Left colon (tissue), 2 donors: Measurements from ENCODE around the gene ARPIN. TPM values are rescaled to one million over a fixed set of nuclear protein-coding genes. Genes with fewer than 3 reads are reported as not detected.
"Not testable (repeated sequence)": the region's sequence is repeated elsewhere in the genome, so short reads cannot be mapped to it uniquely, and the experiment has no call there.

Experiments used
- ATAC-seq: fragments of 200-7000 bp; cut with Tn5 transposase; one replicate; pipeline ENCODE4 v1.9.1; 2020; ENCODE audit warnings: mild to moderate bottlenecking, moderate library complexity
- DNase-seq, 2 donors: peaks; one replicate each; pipeline ENCODE4 v3.0.0-alpha.2; 2020
- intact Hi-C, 2 donors: fragments of 100-400 bp; cut with DNase I in 1 of 2; cut with micrococcal nuclease in 1 of 2; formaldehyde crosslinking; loops; one replicate each; pipeline versions ENCODE4 v1.11.2 to v1.14.0; 2022; cut with DNase I, micrococcal nuclease
- microRNA-seq, 2 donors: library from miRNA; unstranded; fragments of <30 nt; microRNA quantifications; one replicate each; pipeline versions ENCODE4 v1.1.0 to v1.2.0, GENCODE V29; 2020
- total RNA-seq, 2 donors: library from RNA; stranded (reverse); fragmentation: NEBNext Ultra II Directional; extraction: Animal tissue kit (Norgen Biotek cat#: 25700); gene quantifications; one replicate each; pipeline ENCODE4 v1.2.1, GENCODE V29; 2021
- donor health status: DM: no; HTN: no; CAD: no.
- donor health status: DM: yes; HTN: yes; CAD: no.

Gene ARPIN
- total RNA-seq, 2 donors from 2014 or later: 40.0 to 40.4 TPM

DNA sequence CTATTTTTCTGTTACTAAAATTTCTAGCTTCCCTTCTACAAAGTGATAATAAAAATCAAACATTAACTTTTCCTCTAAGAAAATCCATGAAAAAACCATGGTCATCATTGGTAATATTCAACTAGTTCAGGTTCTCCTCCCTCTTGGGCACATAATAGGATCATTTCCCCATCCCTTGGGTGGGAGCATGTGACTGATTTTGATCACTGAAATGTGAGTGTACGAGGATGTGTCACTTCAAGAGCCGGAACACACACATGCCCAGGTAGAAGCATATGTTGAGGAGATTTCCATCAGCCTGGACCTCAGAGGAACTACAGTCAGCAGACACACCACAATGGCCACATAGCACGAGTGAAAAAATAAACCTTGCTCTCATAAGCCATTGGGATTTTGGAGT lies 55.1 kb downstream of the ARPIN start:
- DNase-seq (peak; percentile 59 to 73), ATAC-seq (peak; percentile 89)
- intact Hi-C loops: no loop called here

DNA sequence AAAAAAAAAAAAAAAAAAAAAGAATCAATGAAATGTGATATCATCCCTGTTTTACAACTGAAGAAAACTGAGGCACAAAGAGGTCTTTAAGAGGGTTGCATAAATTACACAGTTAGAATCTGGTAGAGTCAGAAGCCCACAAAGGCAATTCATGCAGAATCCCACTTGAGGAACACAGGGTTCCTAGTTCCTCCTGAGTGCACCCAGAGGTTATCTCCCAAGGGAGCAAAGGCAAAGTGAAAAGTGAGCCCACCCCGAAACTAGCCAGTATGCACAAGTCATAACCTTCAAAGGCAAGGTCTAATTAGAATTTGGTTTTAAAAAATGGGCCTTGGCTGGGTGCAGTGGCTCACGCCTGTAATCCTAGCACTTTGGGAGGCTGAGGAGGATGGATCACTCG lies 56.8 kb downstream of the ARPIN start:
- intact Hi-C loops: no loop called here
- ATAC-seq (no peak), DNase-seq (no peak)

DNA sequence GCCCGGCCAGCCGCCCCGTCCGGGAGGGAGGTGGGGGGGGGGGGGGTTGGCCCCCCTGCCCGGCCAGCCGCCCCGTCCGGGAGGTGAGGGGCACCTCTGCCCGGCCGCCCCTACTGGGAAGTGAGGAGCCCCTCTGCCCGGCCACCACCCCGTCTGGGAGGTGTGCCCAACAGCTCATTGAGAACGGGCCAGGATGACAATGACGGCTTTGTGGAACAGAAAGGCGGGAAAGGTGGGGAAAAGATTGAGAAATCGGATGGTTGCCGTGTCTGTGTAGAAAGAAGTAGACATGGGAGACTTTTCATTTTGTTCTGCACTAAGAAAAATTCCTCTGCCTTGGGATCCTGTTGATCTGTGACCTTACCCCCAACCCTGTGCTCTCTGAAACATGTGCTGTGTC lies 57.9 kb downstream of the ARPIN start:
- DNase-seq, ATAC-seq, intact Hi-C loops: not testable (repeated sequence)

DNA sequence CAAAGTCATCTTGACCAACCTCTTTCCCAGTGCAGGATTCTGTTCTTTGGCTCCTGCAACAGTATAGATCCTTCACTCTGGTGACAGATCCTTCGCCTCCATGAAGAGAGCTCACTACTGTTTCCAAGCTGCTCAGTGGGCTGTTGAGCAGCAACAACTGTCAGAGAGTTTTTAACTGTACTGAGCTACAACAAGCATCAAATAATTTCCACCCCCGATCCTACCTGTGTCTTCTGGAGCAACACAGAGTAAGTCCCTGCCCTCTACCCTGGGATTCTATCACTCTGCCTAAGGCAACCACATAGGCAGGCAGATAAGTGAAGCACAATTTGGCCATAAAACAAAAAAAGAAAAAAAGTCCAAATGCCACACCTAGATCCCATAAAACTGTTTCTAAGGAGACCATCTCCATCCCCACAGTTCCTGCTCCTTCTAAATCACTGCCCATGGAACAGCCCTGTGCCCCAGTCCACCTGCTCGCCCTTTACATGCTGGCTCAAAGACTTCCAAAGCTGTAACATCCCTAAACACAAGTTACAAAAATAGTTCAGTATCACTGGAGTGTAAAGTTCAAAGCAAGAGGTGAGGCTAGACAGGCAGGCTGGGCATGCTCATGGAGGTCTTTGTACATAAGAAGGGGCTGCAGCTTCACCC lies 60.3 kb downstream of the ARPIN start:
- intact Hi-C loops: no loop called here
- peak; percentile 65 for ATAC-seq
- DNase-seq: peak; percentile 47 to 62

DNA sequence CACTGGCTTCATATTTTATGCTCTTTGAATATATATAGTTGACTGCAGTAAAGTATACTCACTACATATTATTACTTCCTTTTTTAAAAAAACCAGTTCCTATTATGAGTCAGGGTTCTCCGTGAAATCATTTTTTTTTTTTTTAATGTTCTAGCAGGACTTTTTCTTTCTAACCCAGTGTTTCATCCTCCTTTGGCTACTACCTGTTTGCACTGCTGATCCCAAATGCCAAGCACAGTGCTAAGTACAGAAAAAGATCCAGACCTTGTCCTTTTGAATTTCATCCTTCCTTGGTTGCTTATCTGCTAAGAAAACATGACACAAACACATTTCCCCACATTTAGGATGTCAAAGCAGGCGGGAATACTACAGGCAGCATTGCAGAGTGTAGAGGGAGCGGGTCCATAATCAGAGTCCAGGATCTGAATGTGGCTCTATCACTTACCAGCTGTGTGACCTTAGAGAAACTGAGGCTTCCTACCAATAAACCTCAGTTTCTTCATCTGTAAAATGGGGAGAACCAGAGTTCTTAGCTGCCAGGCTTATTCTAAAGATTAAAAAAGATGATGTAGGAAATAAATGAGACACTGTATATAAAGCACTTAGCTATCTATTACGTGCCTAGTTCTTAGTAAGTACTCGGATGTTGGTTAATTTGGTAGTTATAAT lies 60.9 kb downstream of the ARPIN start:
- intact Hi-C loops: no loop called here
- ATAC-seq (peak; percentile 52), DNase-seq (no peak)

GRCh38 chr15:89848970-89849292 lies 63.8 kb downstream of the ARPIN start:
- no peak for ATAC-seq
- intact Hi-C loops: no loop called here
- no peak for DNase-seq

DNA sequence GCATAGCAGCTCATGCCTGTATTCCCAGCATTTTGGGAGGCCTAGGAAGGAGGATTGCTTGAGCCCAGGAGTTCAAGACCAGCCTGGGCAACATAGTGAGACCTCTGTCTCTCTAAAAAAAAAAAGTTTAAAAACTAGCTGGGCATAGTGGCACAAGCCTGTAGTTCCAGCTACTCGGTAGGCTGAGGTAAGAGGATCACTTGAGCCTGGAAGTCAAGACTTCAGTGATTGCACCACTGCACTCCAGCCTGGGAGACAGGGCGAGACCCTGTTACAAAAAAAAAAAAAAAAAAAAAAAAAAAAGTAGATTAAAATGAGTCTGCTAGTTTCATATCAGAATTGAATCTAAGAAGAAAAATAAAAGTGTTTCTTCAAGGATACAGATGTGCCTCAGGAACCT lies 65.7 kb downstream of the ARPIN start:
- ATAC-seq: no peak
- DNase-seq: no peak
- intact Hi-C loops: no loop called here

GRCh38 chr15:89845305-89845893 lies 67.4 kb downstream of the ARPIN start:
- DNase-seq (no peak), ATAC-seq (peak; percentile 55)
- intact Hi-C loops: no loop called here

Small RNA genes within 50 kb of the gene (microRNA-seq; reads per million reads assigned to microRNA genes)
- gene MIR5009: 0 reads per million in 2 donors
- 0 to 1.1 reads per million in 2 donors for gene MIR5094

Other genes starting within 250 kb of the ARPIN start
- 1 to 10 TPM; 2.3 to 5.1 TPM for gene PLIN1, start 233.6 kb downstream of the ARPIN start, total RNA-seq
- gene PEX11A, start 222.2 kb downstream of the ARPIN start, total RNA-seq: 10 to 100 TPM; 23.4 to 28.1 TPM
- not detected for gene WDR93, start 222.1 kb downstream of the ARPIN start, total RNA-seq
- gene MESP1, start 161.7 kb downstream of the ARPIN start, total RNA-seq: 10 to 100 TPM in 1 of 2 donors, 1 to 10 TPM in 1; 9.7 to 13.4 TPM
- 1 to 10 TPM in 1 of 2 donors, under 1 TPM in 1; 0.84 to 1.0 TPM for gene MESP2, start 136.6 kb downstream of the ARPIN start, total RNA-seq
- gene ANPEP, start 98.1 kb downstream of the ARPIN start, total RNA-seq: 100 to 1,000 TPM; 439 to 623 TPM
- gene AP3S2, start 19.0 kb downstream of the ARPIN start, total RNA-seq: 10 to 100 TPM; 54.0 to 59.3 TPM
- 10 to 100 TPM; 33.8 to 52.9 TPM for gene ZNF710, start 88.4 kb upstream of the ARPIN start, total RNA-seq
- gene IDH2, start 189.5 kb upstream of the ARPIN start, total RNA-seq: 100 to 1,000 TPM; 110 to 185 TPM